Endothelial cell of umbilical vein (primary cell): ENCODE measurements around the gene MAB21L2.

Experiments
- EZH2 ChIP-seq: IDR thresholded peaks from 2 replicates; pipeline ENCODE4 v1.6.1; 2012; ENCODE audit warnings: borderline replicate concordance, low read depth, mild to moderate bottlenecking, moderate library complexity, low read length, inconsistent platforms; ENCODE audit not compliant: severe bottlenecking
- GATA2 ChIP-seq: IDR thresholded peaks from 2 replicates; pipeline ENCODE4 v1.7.0; 2011; ENCODE audit warnings: low read depth, mild to moderate bottlenecking, moderate library complexity, mixed read lengths, low read length; ENCODE audit not compliant: insufficient read length, insufficient read depth
- JUN ChIP-seq: IDR thresholded peaks from 2 replicates; pipeline ENCODE4 v1.6.1; 2011; ENCODE audit warnings: borderline replicate concordance, low read depth; ENCODE audit not compliant: insufficient read length, insufficient read depth
- MYC ChIP-seq: IDR thresholded peaks from one replicate; pipeline ENCODE4 v1.6.1; 2011; ENCODE audit warnings: mild to moderate bottlenecking, low read depth, low read length
- POLR2A ChIP-seq: IDR thresholded peaks from 2 replicates; pipeline ENCODE4 v1.6.1; 2012; ENCODE audit warnings: low read depth, mild to moderate bottlenecking, control low read depth, low read length
- POLR2AphosphoS5 ChIP-seq: IDR thresholded peaks from 2 replicates; pipeline ENCODE4 v1.6.1; 2012; ENCODE audit warnings: low read depth, mild to moderate bottlenecking, control low read depth, low read length, moderate library complexity; ENCODE audit not compliant: insufficient read depth
- TF ChIP-seq, protein P1 (sequence below), 2 donors: IDR thresholded peaks; 1 replicate in 1 of 2; 2 replicates in 1 of 2; pipeline ENCODE4 v1.5.1; 2011; ENCODE audit warnings: low read length in 2 of 2, mild to moderate bottlenecking in 2 of 2, moderate library complexity in 2 of 2, control low read depth in 1 of 2, inconsistent platforms in 1 of 2, low read depth in 1 of 2; ENCODE audit not compliant: insufficient read depth in 1 of 2; ENCODE audit errors: extremely low read depth in 1 of 2
- TF ChIP-seq, protein P2 (sequence below): IDR thresholded peaks from 2 replicates; pipeline ENCODE4 v1.6.1; 2011; ENCODE audit not compliant: insufficient read depth, insufficient read length

GRCh38 chr4:150591904-150592303 is 10.0 kb downstream of the MAB21L2 start:
- TF ChIP-seq, protein P1, sequence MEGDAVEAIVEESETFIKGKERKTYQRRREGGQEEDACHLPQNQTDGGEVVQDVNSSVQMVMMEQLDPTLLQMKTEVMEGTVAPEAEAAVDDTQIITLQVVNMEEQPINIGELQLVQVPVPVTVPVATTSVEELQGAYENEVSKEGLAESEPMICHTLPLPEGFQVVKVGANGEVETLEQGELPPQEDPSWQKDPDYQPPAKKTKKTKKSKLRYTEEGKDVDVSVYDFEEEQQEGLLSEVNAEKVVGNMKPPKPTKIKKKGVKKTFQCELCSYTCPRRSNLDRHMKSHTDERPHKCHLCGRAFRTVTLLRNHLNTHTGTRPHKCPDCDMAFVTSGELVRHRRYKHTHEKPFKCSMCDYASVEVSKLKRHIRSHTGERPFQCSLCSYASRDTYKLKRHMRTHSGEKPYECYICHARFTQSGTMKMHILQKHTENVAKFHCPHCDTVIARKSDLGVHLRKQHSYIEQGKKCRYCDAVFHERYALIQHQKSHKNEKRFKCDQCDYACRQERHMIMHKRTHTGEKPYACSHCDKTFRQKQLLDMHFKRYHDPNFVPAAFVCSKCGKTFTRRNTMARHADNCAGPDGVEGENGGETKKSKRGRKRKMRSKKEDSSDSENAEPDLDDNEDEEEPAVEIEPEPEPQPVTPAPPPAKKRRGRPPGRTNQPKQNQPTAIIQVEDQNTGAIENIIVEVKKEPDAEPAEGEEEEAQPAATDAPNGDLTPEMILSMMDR (IDR thresholded peaks at IDR 0.05; ENCODE audit: extremely low read depth in 1 of 2, insufficient read depth in 1 of 2, low read depth in 1 of 2, low read length in 2 of 2), result no peak
- TF ChIP-seq MYC (no peak), POLR2AphosphoS5 (no peak), POLR2A (no peak), GATA2 (no peak), EZH2 (no peak), JUN (no peak)
- TF ChIP-seq, protein P2, sequence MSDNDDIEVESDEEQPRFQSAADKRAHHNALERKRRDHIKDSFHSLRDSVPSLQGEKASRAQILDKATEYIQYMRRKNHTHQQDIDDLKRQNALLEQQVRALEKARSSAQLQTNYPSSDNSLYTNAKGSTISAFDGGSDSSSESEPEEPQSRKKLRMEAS, result no peak
